KOPT-K1 (cell line): Measurements from ENCODE around the gene KRTAP24-1.

Source experiments
- H3K27ac ChIP-seq: fragments of 200-600 bp; sonication (generic); 2 replicates; pipeline ENCODE4 v1.5.1; 2016; ENCODE audit warnings: antibody characterized with exemption, mild to moderate bottlenecking, low read depth, low read length; ENCODE audit not compliant: poor library complexity, severe bottlenecking
- H3K36me3 ChIP-seq: fragments of 200-600 bp; sonication (generic); 2 replicates; pipeline ENCODE4 v1.5.1; 2017; ENCODE audit warnings: antibody characterized with exemption, mild to moderate bottlenecking, low read length, moderate library complexity; ENCODE audit not compliant: insufficient read depth
- H3K9me3 ChIP-seq: fragments of 200-600 bp; sonication (generic); 2 replicates; pipeline ENCODE4 v1.5.1; 2017; ENCODE audit warnings: antibody characterized with exemption, low read length, mild to moderate bottlenecking; ENCODE audit not compliant: insufficient read depth, poor library complexity, severe bottlenecking

KRTAP24-1 gene, protein sequence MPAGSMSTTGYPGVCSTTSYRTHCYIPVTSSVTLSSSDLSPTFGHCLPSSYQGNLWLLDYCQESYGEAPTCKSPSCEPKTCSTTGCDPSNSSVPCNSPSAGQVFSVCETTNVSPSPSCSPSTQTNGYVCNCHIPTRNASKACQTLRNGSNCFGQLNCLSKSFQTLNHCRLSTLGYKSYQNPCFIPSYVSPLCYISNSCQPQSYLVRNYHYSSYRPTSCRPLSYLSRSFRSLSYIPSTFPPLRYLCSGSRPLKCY

GRCh38 chr21:30282850-30283249 lies at the start of gene KRTAP24-1:
KRTAP24-1 (minus strand) TSS chr21:30282950; CDS start chr21:30282932, 18 bp downstream.
- Histone ChIP-seq H3K36me3 (no peaks in the 10 kb centered on the region), H3K27ac (no peak within 1 kb of the TSS), H3K9me3 (no peaks in the 10 kb centered on the region)

GRCh38 chr21:30329203-30329875 lies 46.6 kb upstream of the KRTAP24-1 start:
- H3K27ac ChIP-seq, result no peak overlapping the region
- H3K36me3 ChIP-seq, result no peaks in the 10 kb centered on the region
- no peaks in the 10 kb centered on the region for H3K9me3 ChIP-seq

DNA sequence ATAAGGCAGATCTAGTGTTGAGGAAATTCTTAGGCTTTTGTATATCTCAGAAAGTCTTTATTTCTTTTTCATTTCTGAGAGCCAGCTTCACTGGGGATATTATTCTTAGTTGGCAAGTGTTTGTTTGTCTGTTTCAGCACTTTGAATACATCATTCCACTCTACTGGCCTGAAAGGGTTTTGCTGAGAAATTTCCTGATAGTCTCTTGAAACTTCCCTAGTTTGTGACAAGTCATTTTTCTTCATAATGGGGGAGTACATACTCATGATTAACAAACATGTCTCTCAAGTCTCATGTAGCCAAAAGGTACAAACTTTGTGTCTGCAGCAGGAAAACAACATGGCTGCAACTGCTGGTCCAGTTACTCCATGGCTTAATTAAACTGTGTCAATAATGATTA lies 43.6 kb upstream of the KRTAP24-1 start:
- H3K9me3 ChIP-seq, result no peaks in the 10 kb centered on the region
- H3K27ac ChIP-seq, result no peak overlapping the region
- no peaks in the 10 kb centered on the region for H3K36me3 ChIP-seq

DNA sequence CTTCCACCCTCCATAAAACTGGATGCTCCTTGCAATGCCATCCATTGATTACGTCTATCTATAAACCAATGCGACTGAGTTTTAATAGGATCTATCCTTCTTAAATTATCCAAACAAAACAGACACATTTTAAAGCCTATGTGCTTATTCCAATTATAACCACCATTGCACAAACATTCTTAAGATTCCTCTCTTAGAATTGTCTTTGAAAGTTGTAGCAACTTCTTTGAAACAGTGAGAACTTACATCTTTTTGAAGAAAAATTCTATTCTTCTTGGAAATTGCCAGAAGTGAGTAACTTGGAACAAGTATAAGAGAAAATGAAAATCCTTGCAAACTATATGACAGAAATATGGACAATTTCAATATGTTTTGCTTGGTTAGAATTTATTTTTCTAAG lies 37.5 kb upstream of the KRTAP24-1 start, which contains the start of gene KRTAP26-1:
KRTAP26-1 (minus strand) TSS at position 101 of the 400 bp plus-strand sequence. CDS start 280 bp downstream, outside the sequence.
- Histone ChIP-seq H3K36me3 (no peaks in the 10 kb centered on the region), H3K27ac (no peak within 1 kb of the TSS), H3K9me3 (no peaks in the 10 kb centered on the region)

- no peaks in the 10 kb centered on the region for H3K36me3 ChIP-seq
- H3K9me3 ChIP-seq, result no peaks in the 10 kb centered on the region
- no peak overlapping the region for H3K27ac ChIP-seq
These were observed 33.0 kb upstream of the KRTAP24-1 start for GRCh38 chr21:30315701-30316100.

GRCh38 chr21:30306884-30307283 lies 24.1 kb upstream of the KRTAP24-1 start:
- H3K9me3 ChIP-seq, result no peaks in the 10 kb centered on the region
- H3K27ac ChIP-seq, result no peak overlapping the region
- no peaks in the 10 kb centered on the region for H3K36me3 ChIP-seq

DNA sequence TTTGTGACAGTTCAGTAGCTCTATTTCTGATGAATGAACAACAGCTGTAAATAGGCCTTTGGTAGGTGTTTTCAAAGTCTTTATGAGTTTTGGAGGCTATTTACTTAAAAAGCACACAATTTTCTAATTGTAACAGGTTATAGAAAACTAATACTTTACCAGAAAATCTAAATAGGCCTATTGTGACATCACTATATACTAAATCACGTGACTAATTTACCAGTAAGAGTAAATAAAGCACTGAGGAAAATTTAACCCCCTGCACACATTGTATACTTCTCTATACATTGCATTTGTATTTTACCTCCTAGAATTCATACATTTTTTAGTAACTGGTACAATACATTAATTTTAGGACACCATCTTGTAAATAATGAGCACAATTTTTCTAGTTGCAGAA lies 22.4 kb upstream of the KRTAP24-1 start:
- no peak overlapping the region for H3K27ac ChIP-seq
- H3K9me3 ChIP-seq, result no peaks in the 10 kb centered on the region
- no peaks in the 10 kb centered on the region for H3K36me3 ChIP-seq

- H3K9me3 ChIP-seq, result no peaks in the 10 kb centered on the region
- H3K36me3 ChIP-seq, result no peaks in the 10 kb centered on the region
- no peak within 1 kb of the TSS for H3K27ac ChIP-seq
These were observed 6.5 kb upstream of the KRTAP24-1 start, which contains the start of gene KRTAP25-1 for GRCh38 chr21:30289215-30289614. KRTAP25-1 (minus strand) TSS chr21:30289514; CDS start chr21:30289490, 24 bp downstream.

- Histone ChIP-seq H3K36me3 (no peaks in the 10 kb centered on the region), H3K27ac (no peak overlapping the region), H3K9me3 (no peaks in the 10 kb centered on the region)
These were observed 11.1 kb downstream of the KRTAP24-1 start for GRCh38 chr21:30271611-30272010.

GRCh38 chr21:30271156-30271555 lies 11.6 kb downstream of the KRTAP24-1 start:
- Histone ChIP-seq H3K9me3 (no peaks in the 10 kb centered on the region), H3K36me3 (no peaks in the 10 kb centered on the region), H3K27ac (no peak overlapping the region)

DNA sequence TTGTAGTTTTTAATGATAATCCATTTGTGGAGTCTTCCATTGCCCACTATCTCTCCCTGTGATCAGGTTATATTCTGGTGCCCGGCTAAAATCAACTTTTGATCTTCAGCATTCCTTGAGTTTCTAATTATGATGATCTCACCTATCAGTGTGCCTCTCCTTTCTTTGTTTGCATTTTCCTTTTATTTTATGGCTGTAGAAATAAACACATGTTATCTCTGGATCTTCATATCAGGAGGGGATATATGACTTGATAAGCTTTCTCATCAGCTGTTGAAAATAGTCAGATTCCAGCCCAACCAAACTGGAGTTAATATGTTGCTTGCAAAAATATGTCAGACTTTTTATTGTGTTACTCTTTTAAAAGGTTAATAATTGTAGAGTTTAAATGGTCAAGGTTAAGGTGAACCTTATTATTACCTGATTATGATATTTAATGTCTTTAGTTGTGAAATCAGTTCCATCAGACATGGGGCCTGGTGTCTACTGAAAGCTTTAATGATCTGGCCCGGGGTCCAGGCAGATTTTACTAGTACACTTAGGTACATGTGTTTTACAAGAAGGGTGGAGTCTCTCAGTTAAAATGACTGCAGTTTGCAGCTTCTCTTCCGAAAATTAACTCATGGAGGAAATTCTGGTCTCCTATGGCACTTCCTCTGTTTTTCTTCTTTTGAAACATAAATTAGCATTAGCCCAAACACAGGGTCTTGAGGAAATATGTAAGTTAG lies 12.8 kb downstream of the KRTAP24-1 start:
- Histone ChIP-seq H3K9me3 (peaks cover 8% of the 10 kb centered on the region), H3K27ac (no peak overlapping the region), H3K36me3 (no peaks in the 10 kb centered on the region)

DNA sequence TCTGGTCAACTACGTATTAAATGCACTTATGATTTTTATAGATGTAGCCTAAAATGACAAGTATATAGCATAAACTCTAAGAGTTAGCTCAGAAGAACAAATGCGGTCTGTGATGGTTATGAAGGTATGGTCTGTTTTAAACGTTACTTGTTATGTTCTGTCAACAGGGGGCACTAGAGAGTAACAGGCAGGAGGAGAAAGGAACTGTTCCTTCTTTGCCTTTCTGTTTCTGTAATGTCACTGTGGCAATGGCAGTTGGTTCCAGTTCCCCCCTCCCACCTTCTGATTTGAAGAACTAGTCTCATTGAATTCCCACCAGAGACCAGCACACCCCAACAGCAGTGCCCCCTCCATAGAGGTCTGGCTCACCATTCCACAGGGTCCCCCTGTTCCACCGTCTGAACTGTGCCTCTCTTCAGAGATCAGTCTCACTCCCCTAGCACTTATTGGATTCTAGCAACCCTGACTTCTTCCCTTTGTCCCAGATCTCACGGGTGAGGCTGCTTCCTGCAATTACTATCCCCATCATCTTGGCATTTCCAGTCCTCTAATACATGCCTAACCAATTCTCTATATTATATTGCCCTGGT lies 14.0 kb downstream of the KRTAP24-1 start:
- H3K27ac ChIP-seq, result no peak overlapping the region
- peaks cover 8% of the 10 kb centered on the region for H3K9me3 ChIP-seq
- no peaks in the 10 kb centered on the region for H3K36me3 ChIP-seq

DNA sequence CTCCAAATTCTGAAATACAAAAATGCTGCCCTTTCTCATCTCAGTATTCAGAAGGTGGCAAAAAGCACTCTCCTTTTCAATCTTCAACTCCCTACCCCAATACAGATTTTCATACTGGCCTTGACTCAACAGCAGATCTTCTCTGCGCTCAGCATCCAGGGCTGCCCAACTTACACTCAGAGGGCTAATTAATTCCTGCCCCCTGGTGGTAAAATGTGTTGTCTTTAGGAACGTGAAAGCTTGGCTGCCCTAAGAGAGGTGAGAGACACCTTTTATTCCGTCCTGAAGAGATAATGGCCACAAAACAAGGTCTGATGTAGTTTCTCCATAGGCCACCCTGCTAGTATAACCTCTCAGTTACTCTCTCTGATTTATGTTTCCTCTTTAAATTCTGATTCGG lies 25.0 kb downstream of the KRTAP24-1 start:
- Histone ChIP-seq H3K27ac (no peak overlapping the region), H3K9me3 (no peaks in the 10 kb centered on the region), H3K36me3 (no peaks in the 10 kb centered on the region)

DNA sequence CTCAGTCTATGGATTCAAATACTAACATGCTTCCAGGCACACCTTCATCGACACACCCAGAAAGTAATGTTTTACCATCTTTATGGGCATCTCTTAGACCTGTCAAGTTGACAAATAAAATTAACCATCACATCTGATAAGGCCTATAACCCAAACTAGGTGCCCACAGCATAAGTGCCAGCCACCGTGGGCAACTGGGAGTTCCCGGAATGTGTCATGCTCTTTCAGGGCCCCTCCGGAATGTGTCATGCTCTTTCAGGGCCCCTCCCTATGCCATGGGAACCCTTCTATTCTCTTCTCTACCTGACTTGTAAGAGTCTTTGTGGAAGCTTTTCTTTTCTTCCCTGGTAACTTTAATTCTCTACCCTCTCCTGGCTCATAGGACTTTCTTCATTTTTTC lies 26.6 kb downstream of the KRTAP24-1 start:
- H3K36me3 ChIP-seq, result no peaks in the 10 kb centered on the region
- H3K9me3 ChIP-seq, result no peaks in the 10 kb centered on the region
- H3K27ac ChIP-seq, result no peak overlapping the region

DNA sequence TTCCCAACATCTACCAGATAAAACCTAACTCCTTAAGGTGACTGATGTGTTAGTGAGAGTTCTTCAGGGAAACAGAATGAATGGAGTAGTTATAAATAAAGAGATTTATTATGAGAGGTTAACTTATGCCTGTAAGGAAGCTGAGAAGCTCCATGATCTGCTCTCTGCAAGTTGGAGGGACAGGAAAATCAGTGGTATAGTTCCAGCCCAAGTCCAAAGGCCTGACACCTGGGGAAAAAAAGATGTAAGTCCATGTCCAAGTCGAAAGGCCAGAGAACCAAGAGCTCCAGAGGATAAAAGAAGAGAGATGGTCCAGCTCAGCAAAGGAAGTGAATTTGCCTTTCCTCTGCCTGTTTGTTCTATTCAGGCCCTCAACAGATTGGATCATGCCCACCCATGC lies 27.1 kb downstream of the KRTAP24-1 start:
- Histone ChIP-seq H3K9me3 (no peaks in the 10 kb centered on the region), H3K36me3 (no peaks in the 10 kb centered on the region), H3K27ac (no peak overlapping the region)
